ENCODE results near the gene ASAP2. TPM values are rescaled to one million over a fixed set of nuclear protein-coding genes. Genes with fewer than 3 reads are reported as not detected.

Gene ASAP2
- total RNA-seq, 1 experiment from 2014 or later, result 14.3 TPM

GRCh38 chr2:9247177-9247576 lies 40.6 kb downstream of the ASAP2 start:
- ChIA-PET CTCF (no interaction called here), POLR2A (no interaction called here)
- ATAC-seq, result no peak
- Mint-ChIP-seq H3K27me3 (ENCODE audit: low read depth) (no peaks in the 10 kb centered on the region), H3K4me1 (peaks cover 36% of the 10 kb centered on the region), H3K27ac (no peak overlapping the region), H3K36me3 (no peaks in the 10 kb centered on the region), H3K9me3 (no peaks in the 10 kb centered on the region), H3K4me3 (no peak overlapping the region)
- TF ChIP-seq PREB (CRISPR knock-in tag; IDR thresholded peaks at IDR 0.05; ENCODE audit: borderline replicate concordance), result no peak
- no peak for TF ChIP-seq TP53 (CRISPR knock-in tag; IDR thresholded peaks at IDR 0.05)
- no peak for TF ChIP-seq TEAD4 (CRISPR knock-in tag; IDR thresholded peaks at IDR 0.05)
- no peak for TF ChIP-seq ZNF232 (CRISPR knock-in tag; IDR thresholded peaks at IDR 0.05)
- no peak for TF ChIP-seq CREM (CRISPR knock-in tag; IDR thresholded peaks at IDR 0.05)
- no peak for TF ChIP-seq MLX (CRISPR knock-in tag; IDR thresholded peaks at IDR 0.05)
- no peak for TF ChIP-seq ATF6 (CRISPR knock-in tag; IDR thresholded peaks at IDR 0.05)
- TF ChIP-seq ZNF138 (CRISPR knock-in tag; conservative IDR thresholded peaks at IDR 0.05), result no peak
- TF ChIP-seq JAZF1 (CRISPR knock-in tag; IDR thresholded peaks at IDR 0.05), result no peak
- no peak for TF ChIP-seq GTF2I (CRISPR knock-in tag; conservative IDR thresholded peaks at IDR 0.05)
- TF ChIP-seq ATF3 (CRISPR knock-in tag; conservative IDR thresholded peaks at IDR 0.05), result no peak
- TF ChIP-seq STAT6 (CRISPR knock-in tag; conservative IDR thresholded peaks at IDR 0.05; ENCODE audit: low read depth), result no peak
- no peak for TF ChIP-seq AR (CRISPR knock-in tag; IDR thresholded peaks at IDR 0.05)
- TF ChIP-seq E2F1 (CRISPR knock-in tag; IDR thresholded peaks at IDR 0.05), result no peak
- DNase-seq (ENCODE audit: low spot score), result no peak

GRCh38 chr2:9247786-9248185 lies 41.2 kb downstream of the ASAP2 start:
- H3K36me3 Mint-ChIP-seq, result no peaks in the 10 kb centered on the region
- no peak overlapping the region for H3K27ac Mint-ChIP-seq
- no peaks in the 10 kb centered on the region for H3K27me3 Mint-ChIP-seq (ENCODE audit: low read depth)
- DNase-seq (ENCODE audit: low spot score), result no peak
- H3K4me3 Mint-ChIP-seq, result no peak overlapping the region
- TF ChIP-seq ZNF671 (CRISPR knock-in tag; IDR thresholded peaks at IDR 0.05) (no peak), ATF2 (CRISPR knock-in tag; IDR thresholded peaks at IDR 0.05; ENCODE audit: borderline replicate concordance, low read depth) (no peak), CBFB (CRISPR knock-in tag; IDR thresholded peaks at IDR 0.05; ENCODE audit: low read depth) (no peak)
- no peak for ATAC-seq
- ChIA-PET CTCF (no interaction called here), POLR2A (no interaction called here)
- H3K9me3 Mint-ChIP-seq, result no peaks in the 10 kb centered on the region
- H3K4me1 Mint-ChIP-seq, result peaks cover 36% of the 10 kb centered on the region

Data from WTC11 (cell line).